Ovary (tissue), 3 donors: ENCODE data around the gene EP300.

Experiments
- POLR2A ChIP-seq: fragments of 450-650 bp; IDR thresholded peaks from one replicate; pipeline ENCODE4 v1.6.1; 2017; ENCODE audit warnings: antibody characterized with exemption, mild to moderate bottlenecking, moderate library complexity
- TF ChIP-seq, protein P1 (sequence below), 3 donors: fragments of 450-650 bp in 2 of 3; fragments of 200-600 bp in 1 of 3; IDR thresholded peaks; one replicate each; pipeline versions ENCODE4 v1.5.1 to v1.8.0; 2016 to 2022; ENCODE audit warnings: antibody characterized with exemption in 3 of 3, mild to moderate bottlenecking in 1 of 3
- donor health status: DM: no; HTN: no; CAD: no.

DNA sequence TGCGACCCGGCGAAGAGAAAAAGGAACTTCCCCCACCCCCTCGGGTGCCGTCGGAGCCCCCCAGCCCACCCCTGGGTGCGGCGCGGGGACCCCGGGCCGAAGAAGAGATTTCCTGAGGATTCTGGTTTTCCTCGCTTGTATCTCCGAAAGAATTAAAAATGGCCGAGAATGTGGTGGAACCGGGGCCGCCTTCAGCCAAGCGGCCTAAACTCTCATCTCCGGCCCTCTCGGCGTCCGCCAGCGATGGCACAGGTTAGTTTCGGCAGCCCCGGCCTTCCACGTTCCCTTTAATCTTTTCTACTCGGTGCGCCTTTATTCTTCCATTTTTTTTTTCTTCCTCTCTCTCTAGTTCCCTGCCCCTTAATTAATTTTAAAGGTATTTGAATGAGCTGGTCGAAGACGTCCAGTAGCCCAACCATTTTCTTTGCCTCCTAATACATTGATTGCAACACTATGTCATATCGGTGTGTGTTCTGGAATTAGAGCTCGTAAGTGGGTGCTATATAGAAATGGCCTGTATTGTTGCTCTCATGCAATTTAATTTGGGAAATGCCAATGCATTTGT, 537 bp downstream of the EP300 start:
- TF ChIP-seq, protein P1, sequence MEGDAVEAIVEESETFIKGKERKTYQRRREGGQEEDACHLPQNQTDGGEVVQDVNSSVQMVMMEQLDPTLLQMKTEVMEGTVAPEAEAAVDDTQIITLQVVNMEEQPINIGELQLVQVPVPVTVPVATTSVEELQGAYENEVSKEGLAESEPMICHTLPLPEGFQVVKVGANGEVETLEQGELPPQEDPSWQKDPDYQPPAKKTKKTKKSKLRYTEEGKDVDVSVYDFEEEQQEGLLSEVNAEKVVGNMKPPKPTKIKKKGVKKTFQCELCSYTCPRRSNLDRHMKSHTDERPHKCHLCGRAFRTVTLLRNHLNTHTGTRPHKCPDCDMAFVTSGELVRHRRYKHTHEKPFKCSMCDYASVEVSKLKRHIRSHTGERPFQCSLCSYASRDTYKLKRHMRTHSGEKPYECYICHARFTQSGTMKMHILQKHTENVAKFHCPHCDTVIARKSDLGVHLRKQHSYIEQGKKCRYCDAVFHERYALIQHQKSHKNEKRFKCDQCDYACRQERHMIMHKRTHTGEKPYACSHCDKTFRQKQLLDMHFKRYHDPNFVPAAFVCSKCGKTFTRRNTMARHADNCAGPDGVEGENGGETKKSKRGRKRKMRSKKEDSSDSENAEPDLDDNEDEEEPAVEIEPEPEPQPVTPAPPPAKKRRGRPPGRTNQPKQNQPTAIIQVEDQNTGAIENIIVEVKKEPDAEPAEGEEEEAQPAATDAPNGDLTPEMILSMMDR (IDR thresholded peaks at IDR 0.05): no peak
- no peak for TF ChIP-seq POLR2A
